ENCODE results near the gene KDM3B. TPM values are rescaled to one million over a fixed set of nuclear protein-coding genes. Genes with fewer than 3 reads are reported as not detected.

Gene KDM3B
- total and polyA plus RNA-seq, 2 experiments from 2014 or later: 25.8 to 86.6 TPM

- TF ChIP-seq REST (IDR thresholded peaks at IDR 0.05; ENCODE audit: unreplicated experiment): no peak
- TF ChIP-seq ZNF114 (CRISPR knock-in tag; IDR thresholded peaks at IDR 0.05): no peak
- no peak for TF ChIP-seq EZH2phosphoT487 (IDR thresholded peaks at IDR 0.05; ENCODE audit: unreplicated experiment)
- TF ChIP-seq STAT1 (IDR thresholded peaks at IDR 0.05; ENCODE audit: unreplicated experiment): no peak
These were observed 1.1 kb downstream of the KDM3B start (continued) for GRCh38 chr5:138353560-138354080.

- peaks cover 7% of the 10 kb centered on the region for H3K27me3 Mint-ChIP-seq (ENCODE audit: insufficient read depth, low read depth, poor library complexity)
- Histone ChIP-seq H2AFZ (no peak overlapping the region), H3K4me1 (ENCODE audit: insufficient read depth) (peaks cover 11% of the 10 kb centered on the region; the same call in 1 of the 2 replicates), H3K27ac (ENCODE audit: low read depth) (peak overlapping the region; percentile 97), H3K79me2 (replicated peaks; ENCODE audit: insufficient read depth) (peaks cover 61% of the 10 kb centered on the region), H4K20me1 (replicated peaks; ENCODE audit: insufficient read depth) (peaks cover 3% of the 10 kb centered on the region; the same call in 1 of the 2 replicates), H3K36me3 (ENCODE audit: insufficient read depth) (no peaks in the 10 kb centered on the region), H3K9me2 (ENCODE audit: insufficient read depth) (no peaks in the 10 kb centered on the region; the same call in 1 of the 2 replicates), H3K4me3 (peak overlapping the region; percentile 94), H3K27me3 (ENCODE audit: insufficient read depth) (no peaks in the 10 kb centered on the region), H3F3A (replicated peaks; ENCODE audit: low read depth) (no peaks in the 10 kb centered on the region; the same call in 1 of the 2 replicates), H3K4me2 (peak overlapping the region; percentile 85)
- ATAC-seq (no peak), DNase-seq (ENCODE audit: low spot score) (peak; percentile 47)
- no peak for TF ChIP-seq EZH2 (IDR thresholded peaks at IDR 0.05; ENCODE audit: low read depth, unreplicated experiment)
- no peak for TF ChIP-seq ZNF331 (CRISPR knock-in tag; IDR thresholded peaks at IDR 0.05; ENCODE audit: low read depth)
- TF ChIP-seq STAT1 (IDR thresholded peaks at IDR 0.05; ENCODE audit: unreplicated experiment): no peak
- no peak for TF ChIP-seq REST (IDR thresholded peaks at IDR 0.05; ENCODE audit: unreplicated experiment)
- no peak for TF ChIP-seq EZH2phosphoT487 (IDR thresholded peaks at IDR 0.05; ENCODE audit: unreplicated experiment)
- no peak for TF ChIP-seq ETS1 (IDR thresholded peaks at IDR 0.05)
- no peak for TF ChIP-seq NANOG (IDR thresholded peaks at IDR 0.05; ENCODE audit: borderline replicate concordance)
- no peak for TF ChIP-seq ZNF114 (CRISPR knock-in tag; IDR thresholded peaks at IDR 0.05)
- H3K27ac Mint-ChIP-seq: no peak overlapping the region
- H3K4me3 Mint-ChIP-seq: peak overlapping the region; percentile 91
- H3K9me3 Mint-ChIP-seq: no peaks in the 10 kb centered on the region; the same call in 2 of the 3 replicates
- H3K4me1 Mint-ChIP-seq: peaks cover 24% of the 10 kb centered on the region
- peaks cover 20% of the 10 kb centered on the region for H3K36me3 Mint-ChIP-seq (ENCODE audit: low read depth)
These were observed 1.9 kb downstream of the KDM3B start for GRCh38 chr5:138354387-138354786.

Measured in GM23338 (cell line).